GM21825 (cell line): Measurements from ENCODE around the gene HSPB6.
"Not testable (repeated sequence)": the region's sequence is repeated elsewhere in the genome, so short reads cannot be mapped to it uniquely, and the experiment has no call there.

Source experiments
- ATAC-seq: cut with Tn5 transposase; IDR thresholded peaks from one replicate; pipeline ENCODE4 v1.9.1; 2021; ENCODE audit warnings: mild to moderate bottlenecking, moderate library complexity; ENCODE audit not compliant: unreplicated experiment

The HSPB6 gene, protein sequence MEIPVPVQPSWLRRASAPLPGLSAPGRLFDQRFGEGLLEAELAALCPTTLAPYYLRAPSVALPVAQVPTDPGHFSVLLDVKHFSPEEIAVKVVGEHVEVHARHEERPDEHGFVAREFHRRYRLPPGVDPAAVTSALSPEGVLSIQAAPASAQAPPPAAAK

GRCh38 chr19:35756377-35757230 is at the start of gene HSPB6:
TSS of gene HSPB6 (minus strand) at chr19:35757029. CDS start at chr19:35757008, 21 bp downstream.
- ATAC-seq: no peak

DNA sequence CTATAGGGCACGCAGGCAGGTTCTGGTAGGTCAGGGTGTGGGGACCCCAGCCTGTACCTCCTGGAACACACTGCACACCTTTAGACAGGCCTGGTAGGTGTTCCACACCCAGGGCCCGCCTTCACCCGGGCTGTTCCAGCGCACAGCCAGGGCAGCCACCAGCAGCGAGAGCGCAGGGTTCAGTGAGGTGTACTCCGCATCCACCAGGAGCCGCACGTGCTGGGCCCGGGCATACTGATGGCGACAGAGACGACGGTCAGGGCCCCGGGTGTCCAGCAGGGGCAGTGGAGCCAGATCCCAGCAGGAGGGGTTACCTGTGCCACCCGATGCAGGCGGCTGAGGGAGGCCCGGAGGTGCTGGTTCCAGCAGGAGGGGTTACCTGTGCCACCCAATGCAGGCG is 49.8 kb upstream of the HSPB6 start:
- no peak for ATAC-seq

DNA sequence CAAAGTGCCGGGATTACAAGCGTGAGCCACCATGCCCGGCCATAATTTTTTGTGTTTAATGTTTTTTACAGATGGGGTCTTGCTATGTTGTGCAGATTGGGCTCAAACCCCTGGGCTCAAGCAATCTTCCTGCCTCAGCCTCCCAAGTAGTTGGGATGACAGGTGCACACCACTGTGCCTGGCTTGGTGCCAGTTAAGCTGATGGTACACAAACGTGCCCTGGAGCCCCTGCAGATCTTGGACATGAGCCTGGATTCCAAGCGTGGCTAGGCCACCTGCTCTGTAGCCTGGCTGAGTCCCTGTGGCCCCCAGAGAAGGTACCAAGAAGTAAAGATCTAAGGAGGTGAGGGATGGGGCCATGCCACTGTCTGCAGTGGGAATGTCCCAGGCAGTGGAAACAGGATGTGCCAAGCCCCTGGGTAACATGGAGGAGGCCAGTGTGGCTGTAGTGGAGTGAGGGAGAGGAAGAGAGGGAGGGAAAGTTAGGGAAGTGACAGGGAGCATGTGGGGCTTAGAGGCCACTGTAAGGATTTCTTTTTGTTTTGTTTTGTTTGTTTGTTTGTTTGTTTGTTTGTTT is 48.8 kb upstream of the HSPB6 start:
- ATAC-seq: no peak

- no peak for ATAC-seq
Observed at GRCh38 chr19:35801828-35802227, 45.0 kb upstream of the HSPB6 start.

GRCh38 chr19:35797663-35798062 is 40.8 kb upstream of the HSPB6 start:
- no peak for ATAC-seq

- no peak for ATAC-seq
Observed at GRCh38 chr19:35796645-35797542, 40.1 kb upstream of the HSPB6 start.

- not testable (repeated sequence) for ATAC-seq
Observed at GRCh38 chr19:35795564-35795963, 38.7 kb upstream of the HSPB6 start.

DNA sequence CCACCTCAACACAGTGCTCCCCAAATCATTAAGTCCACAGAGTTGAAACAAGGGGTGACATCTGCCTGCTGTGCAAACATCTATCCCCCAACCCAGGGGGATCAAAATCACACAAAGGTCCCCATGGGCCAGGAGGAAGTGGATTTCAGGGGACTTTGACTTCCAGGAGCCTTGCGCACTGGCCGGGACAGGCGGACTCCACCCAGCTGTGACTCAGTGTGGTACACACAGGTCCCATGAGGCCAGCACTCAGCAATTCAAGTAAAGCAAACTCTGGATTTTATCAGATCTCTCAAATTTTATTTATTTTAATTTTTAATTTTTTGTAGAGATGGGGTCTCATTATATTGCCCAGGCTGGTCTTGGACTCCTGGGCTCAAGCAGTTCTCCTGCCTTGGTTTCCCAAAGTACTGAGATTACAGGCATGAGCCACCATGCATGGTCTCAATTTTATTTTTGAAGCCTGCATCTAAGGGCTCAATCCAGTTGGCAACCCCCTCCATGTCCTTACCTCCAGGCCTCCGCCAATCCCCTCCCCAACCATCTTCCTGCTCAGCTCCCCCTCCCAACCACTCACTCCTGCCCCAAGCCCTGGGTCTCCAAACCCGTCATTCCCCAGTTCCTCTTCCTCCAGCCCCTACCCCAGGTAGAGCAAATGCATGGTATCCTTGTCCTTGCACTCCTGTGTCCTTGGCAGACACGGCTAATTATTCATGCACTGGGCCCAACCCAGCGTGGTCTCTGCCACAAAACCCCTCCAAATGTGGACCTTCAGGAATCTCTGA is 36.7 kb upstream of the HSPB6 start:
- no peak for ATAC-seq

GRCh38 chr19:35792888-35793287 is 36.1 kb upstream of the HSPB6 start:
- ATAC-seq: no peak

DNA sequence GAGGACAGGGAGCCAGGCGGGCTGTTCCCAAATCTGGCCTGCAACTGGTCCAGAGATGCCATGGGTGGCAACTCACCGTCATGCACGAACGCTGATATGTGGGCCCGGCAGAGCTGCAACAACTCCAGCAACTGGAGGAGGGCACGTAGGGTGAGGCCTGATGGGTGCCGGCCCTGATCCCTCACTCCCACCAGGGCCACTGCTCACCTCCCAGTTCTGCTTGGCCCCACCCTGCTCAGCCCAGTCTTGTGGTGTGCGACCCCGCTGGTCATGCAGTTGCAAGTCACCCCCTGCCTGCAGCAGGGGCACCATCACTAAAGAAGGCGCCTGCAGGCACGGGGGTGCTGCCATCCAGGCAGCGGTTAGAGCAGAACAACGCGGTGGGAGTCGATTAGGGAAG is 35.5 kb upstream of the HSPB6 start:
- ATAC-seq: no peak

DNA sequence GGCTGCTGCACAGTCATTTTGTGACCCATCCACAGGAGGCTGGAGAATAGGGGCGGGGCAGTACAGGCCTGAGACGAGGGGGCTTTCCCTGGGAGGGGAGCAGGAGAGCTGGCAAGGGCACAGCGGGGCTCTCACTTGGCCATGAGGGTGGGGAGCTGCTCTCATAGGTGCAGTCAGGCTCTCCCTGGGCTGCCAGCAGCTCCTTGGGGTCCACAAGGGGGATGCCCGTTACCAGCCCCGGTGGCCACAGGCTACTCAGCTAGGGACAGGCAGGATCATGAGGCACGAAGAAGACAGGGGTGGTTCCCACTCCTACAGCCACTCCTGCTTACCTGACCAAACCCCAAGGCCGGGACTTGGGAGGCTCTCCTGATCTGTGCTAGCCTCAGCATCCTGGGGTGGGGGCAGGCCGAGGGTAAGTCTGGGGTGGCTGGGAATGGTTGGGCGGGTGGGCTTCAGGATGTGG is 35.0 kb upstream of the HSPB6 start:
- no peak for ATAC-seq

- no peak for ATAC-seq
Observed at GRCh38 chr19:35790981-35791813, 34.4 kb upstream of the HSPB6 start.

DNA sequence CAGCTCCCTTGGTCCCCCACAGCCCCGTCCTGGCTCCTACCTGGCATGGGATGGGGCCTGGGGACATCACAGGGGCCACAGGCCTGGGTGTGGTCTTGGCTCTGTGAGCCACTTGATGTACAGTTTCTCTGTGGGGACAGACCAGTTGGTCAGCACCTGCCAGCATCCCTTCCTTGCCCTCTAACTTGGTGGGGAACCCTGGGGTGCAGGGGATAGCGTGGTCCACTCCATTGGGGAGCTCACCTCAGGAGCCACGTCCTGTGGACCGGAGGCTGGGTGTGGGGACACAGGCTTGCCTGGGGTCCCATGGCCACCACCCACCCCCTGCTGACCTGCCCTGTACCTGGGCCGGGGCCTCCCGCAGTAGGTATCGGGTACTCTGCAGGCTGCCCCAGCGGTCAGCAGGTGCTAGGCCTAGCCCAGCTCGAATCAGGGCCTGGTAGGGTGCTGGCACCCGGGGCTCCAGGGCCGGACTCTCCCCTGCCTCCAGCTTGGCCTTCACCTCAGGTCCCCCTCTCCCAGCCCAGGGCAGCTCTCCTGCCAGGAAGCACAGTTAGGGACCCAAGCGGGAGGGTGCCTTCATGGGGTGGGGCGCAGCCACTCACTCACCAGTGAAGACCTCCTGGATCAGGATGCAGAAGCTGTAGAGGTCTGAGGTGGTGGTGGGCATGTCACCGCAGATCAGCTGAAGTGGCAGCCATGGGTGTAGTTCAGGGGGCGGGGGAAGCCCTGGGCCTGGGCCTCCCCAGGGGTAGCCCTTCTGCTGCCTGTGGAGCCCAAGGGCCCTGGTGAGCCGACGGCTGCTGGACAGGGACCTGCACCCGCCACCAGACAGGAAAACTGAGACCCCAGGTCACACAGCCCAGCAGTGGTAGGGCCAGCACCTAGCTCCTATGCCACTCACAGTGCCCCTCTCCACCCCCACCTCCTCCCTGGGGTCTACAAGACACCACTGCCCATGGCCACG is 33.4 kb upstream of the HSPB6 start:
- ATAC-seq: no peak

GRCh38 chr19:35789195-35789977 is 32.6 kb upstream of the HSPB6 start:
- ATAC-seq: no peak

- ATAC-seq: no peak
Observed at GRCh38 chr19:35788205-35788960, 31.6 kb upstream of the HSPB6 start.

DNA sequence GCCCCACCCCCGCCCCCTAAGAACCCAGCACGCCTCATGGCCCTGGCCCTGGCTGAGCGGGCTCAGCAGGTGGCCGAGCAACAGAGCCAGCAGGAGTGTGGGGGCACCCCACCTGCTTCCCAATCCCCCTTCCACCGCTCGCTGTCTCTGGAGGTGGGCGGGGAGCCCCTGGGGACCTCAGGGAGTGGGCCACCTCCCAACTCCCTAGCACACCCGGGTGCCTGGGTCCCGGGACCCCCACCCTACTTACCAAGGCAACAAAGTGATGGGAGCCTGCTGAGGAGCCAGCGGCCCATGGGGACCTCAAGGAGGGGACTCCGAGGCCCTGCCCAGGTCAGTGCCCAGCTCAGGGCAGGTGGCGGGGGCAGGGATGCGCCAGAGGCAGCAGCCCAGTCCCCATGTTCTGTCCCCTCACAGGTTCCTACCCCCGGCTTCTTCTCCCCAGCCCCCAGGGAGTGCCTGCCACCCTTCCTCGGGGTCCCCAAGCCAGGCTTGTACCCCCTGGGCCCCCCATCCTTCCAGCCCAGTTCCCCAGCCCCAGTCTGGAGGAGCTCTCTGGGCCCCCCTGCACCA is 30.5 kb upstream of the HSPB6 start:
- ATAC-seq: no peak
